ENCODE measurements around the gene MDC1. TPM values are rescaled to one million over a fixed set of nuclear protein-coding genes. Genes with fewer than 3 reads are reported as not detected.
A peak's percentile ranks its signal among the peaks of the same experiment; 100 is the strongest.

Gene MDC1
- total and polyA plus RNA-seq, 2 of the 13 experiments (the other 11 are each of a cell fraction or from before 2014, with no cell fraction given), result 8.4 to 14.0 TPM

DNA sequence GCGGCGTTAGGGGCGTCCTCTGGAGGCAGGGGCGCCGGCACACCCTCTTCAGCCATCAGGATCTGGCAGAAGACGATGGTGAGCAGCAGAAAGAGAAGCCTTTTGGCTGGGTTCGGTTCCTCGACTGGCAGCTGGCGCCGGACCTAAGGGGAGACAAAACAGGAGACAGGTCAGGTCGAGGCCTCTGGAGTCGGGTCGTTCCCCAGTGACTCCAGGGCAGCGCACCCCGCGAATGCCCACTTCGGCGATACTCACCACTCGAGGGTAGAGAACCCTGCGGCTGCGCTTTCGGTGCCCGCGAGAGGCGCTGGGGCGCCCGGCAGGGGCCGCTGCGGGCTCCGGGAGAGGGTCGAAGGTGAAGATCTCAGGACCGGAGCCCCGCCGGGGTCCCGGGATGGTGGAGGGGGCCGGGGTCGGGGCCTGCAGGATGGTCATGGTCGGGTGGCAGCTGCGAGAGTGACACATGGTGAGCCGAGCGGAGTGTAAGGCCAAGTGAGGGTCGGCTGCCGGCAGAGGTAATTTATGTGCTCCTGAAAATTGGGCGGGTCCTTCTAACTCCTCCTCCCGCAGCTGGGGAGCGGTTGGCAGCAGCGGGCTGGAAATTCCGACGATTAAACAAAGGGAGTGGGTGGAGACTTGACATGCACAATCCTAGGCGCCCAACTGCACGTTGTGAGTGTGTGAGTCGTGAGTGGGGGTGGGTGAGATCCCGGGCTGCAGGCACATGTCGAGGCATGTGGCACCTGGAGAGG lies 27.1 kb upstream of the MDC1 start, which contains the start of gene IER3 (continued):
- TF ChIP-seq IRF9 (CRISPR knock-in tag; IDR thresholded peaks at IDR 0.05; ENCODE audit: borderline replicate concordance) (peak; percentile 90; the same call in 1 of the 2 replicates), ZNF225 (CRISPR knock-in tag; IDR thresholded peaks at IDR 0.05) (peak; percentile 81), HNF4A (CRISPR knock-in tag; IDR thresholded peaks at IDR 0.05) (no peak), ZMYM4 (CRISPR knock-in tag; IDR thresholded peaks at IDR 0.05) (peak; percentile 89), ZNF362 (CRISPR knock-in tag; IDR thresholded peaks at IDR 0.05; ENCODE audit: borderline replicate concordance) (peak; percentile 69; the same call in 1 of the 2 replicates), SOX13 (IDR thresholded peaks at IDR 0.05) (peak; percentile 83), SOX13 (CRISPR knock-in tag; conservative IDR thresholded peaks at IDR 0.05 in 1 of 2, IDR thresholded peaks at IDR 0.05 in 1 of 2) (peak in 1 of 2 experiments; percentile 72; a peak in 2 of 4 replicates), TARDBP (CRISPR knock-in tag; IDR thresholded peaks at IDR 0.05) (peak; percentile 4; the same call in 1 of the 2 replicates), MTF2 (CRISPR knock-in tag; IDR thresholded peaks at IDR 0.05; ENCODE audit: borderline replicate concordance) (0 out of 2 replicates have a peak, but pooled peaks have one; percentile 21), XRCC5 (optimal IDR thresholded peaks at IDR 0.05; ENCODE audit: low read length) (peak; percentile 63), ZFP36L2 (CRISPR knock-in tag; IDR thresholded peaks at IDR 0.05) (no peak), PCBP2 (optimal IDR thresholded peaks at IDR 0.05; ENCODE audit: low read depth, low read length, poor library complexity, severe bottlenecking) (peak; percentile 11), MTA3 (CRISPR knock-in tag; IDR thresholded peaks at IDR 0.05) (no peak), PHB2 (IDR thresholded peaks at IDR 0.05; ENCODE audit: partially characterized antibody) (no peak), ISX (CRISPR knock-in tag; conservative IDR thresholded peaks at IDR 0.05) (0 out of 2 replicates have a peak, but pooled peaks have one; percentile 80), ZNF781 (CRISPR knock-in tag; IDR thresholded peaks at IDR 0.05; ENCODE audit: borderline replicate concordance, not compliant biosample characterization) (no peak), ZNF746 (CRISPR knock-in tag; IDR thresholded peaks at IDR 0.05) (peak; percentile 64; the same call in 1 of the 2 replicates), SMAD9 (CRISPR knock-in tag; IDR thresholded peaks at IDR 0.05) (no peak)
- TF ChIP-seq, protein P1, sequence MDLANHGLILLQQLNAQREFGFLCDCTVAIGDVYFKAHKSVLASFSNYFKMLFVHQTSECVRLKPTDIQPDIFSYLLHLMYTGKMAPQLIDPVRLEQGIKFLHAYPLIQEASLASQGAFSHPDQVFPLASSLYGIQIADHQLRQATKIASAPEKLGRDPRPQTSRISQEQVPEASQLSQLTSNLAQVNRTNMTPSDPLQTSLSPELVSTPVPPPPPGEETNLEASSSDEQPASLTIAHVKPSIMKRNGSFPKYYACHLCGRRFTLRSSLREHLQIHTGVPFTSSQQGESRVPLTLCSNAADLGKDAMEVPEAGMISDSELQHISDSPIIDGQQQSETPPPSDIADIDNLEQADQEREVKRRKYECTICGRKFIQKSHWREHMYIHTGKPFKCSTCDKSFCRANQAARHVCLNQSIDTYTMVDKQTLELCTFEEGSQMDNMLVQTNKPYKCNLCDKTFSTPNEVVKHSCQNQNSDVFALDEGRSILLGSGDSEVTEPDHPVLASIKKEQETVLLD (CRISPR knock-in tag; IDR thresholded peaks at IDR 0.05; ENCODE audit: low read depth), result peak; percentile 56; the same call in 1 of the 2 replicates
- TF ChIP-seq, protein P2, sequence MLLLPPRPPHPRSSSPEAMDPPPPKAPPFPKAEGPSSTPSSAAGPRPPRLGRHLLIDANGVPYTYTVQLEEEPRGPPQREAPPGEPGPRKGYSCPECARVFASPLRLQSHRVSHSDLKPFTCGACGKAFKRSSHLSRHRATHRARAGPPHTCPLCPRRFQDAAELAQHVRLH (CRISPR knock-in tag; IDR thresholded peaks at IDR 0.05; ENCODE audit: borderline replicate concordance, low read depth), result peak; percentile 95; the same call in 1 of the 2 replicates
- TF ChIP-seq, protein P3, sequence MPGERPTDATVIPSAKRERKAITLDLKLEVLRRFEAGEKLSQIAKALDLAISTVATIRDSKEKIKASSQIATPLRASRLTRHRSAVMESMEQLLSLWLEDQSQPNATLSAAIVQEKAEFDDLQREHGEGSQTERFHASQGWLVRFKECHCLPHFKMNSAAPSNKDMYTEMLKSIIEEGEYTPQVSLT (CRISPR knock-in tag; IDR thresholded peaks at IDR 0.05; ENCODE audit: borderline replicate concordance, low read depth), result no peak
- TF ChIP-seq, protein P4, sequence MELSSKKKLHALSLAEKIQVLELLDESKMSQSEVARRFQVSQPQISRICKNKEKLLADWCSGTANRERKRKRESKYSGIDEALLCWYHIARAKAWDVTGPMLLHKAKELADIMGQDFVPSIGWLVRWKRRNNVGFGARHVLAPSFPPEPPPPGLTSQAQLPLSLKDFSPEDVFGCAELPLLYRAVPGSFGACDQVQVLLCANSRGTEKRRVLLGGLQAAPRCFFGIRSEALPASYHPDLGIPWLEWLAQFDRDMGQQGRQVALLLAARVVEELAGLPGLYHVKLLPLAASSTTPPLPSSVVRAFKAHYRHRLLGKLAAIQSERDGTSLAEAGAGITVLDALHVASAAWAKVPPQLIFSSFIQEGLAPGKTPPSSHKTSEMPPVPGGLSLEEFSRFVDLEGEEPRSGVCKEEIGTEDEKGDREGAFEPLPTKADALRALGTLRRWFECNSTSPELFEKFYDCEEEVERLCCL (CRISPR knock-in tag; IDR thresholded peaks at IDR 0.05; ENCODE audit: borderline replicate concordance), result no peak

Measured in HepG2 (cell line).